Measurements from ENCODE around the gene WDR1. TPM values are rescaled to one million over a fixed set of nuclear protein-coding genes. Genes with fewer than 3 reads are reported as not detected.
A peak's percentile ranks its signal among the peaks of the same experiment; 100 is the strongest.

WDR1 gene
- total and polyA plus RNA-seq, 2 of the 13 experiments (the other 11 are each of a cell fraction or from before 2014, with no cell fraction given), result 106 to 198 TPM

- TF ChIP-seq ARID4A (CRISPR knock-in tag; IDR thresholded peaks at IDR 0.05; ENCODE audit: borderline replicate concordance) (peak; percentile 72; the same call in 1 of the 2 replicates), GTF2F1 (IDR thresholded peaks at IDR 0.05; ENCODE audit: low read length) (peak; percentile 65; the same call in 1 of the 2 replicates), ZSCAN20 (CRISPR knock-in tag; IDR thresholded peaks at IDR 0.05; ENCODE audit: borderline replicate concordance) (no peak), TRIM24 (CRISPR knock-in tag; IDR thresholded peaks at IDR 0.05) (no peak), GFI1 (CRISPR knock-in tag; IDR thresholded peaks at IDR 0.05; ENCODE audit: borderline replicate concordance) (no peak), NCOA2 (CRISPR knock-in tag; IDR thresholded peaks at IDR 0.05) (no peak), HMGXB4 (CRISPR knock-in tag; IDR thresholded peaks at IDR 0.05; ENCODE audit: borderline replicate concordance in 1 of 2, low read depth in 1 of 2) (peak in 1 of 2 experiments; percentile 21; a peak in 1 of 4 replicates), ZBTB42 (CRISPR knock-in tag; IDR thresholded peaks at IDR 0.05) (peak; percentile 69; the same call in 1 of the 2 replicates), YY1 (IDR thresholded peaks at IDR 0.05; ENCODE audit: insufficient read depth, insufficient replicate concordance, low read depth, low read length) (peak; percentile 31), JUNB (CRISPR knock-in tag; IDR thresholded peaks at IDR 0.05; ENCODE audit: borderline replicate concordance) (no peak), HOXA5 (CRISPR knock-in tag; IDR thresholded peaks at IDR 0.05) (no peak), PHF8 (CRISPR knock-in tag; IDR thresholded peaks at IDR 0.05) (peak; percentile 69), NFYC (CRISPR knock-in tag; IDR thresholded peaks at IDR 0.05) (no peak), KLF6 (CRISPR knock-in tag; IDR thresholded peaks at IDR 0.05) (no peak), HHEX (CRISPR knock-in tag; IDR thresholded peaks at IDR 0.05) (no peak), ZNF775 (CRISPR knock-in tag; IDR thresholded peaks at IDR 0.05; ENCODE audit: borderline replicate concordance) (0 out of 2 replicates have a peak, but pooled peaks have one; percentile 28), GABPB1 (CRISPR knock-in tag; IDR thresholded peaks at IDR 0.05) (peak; percentile 88), ZNF567 (CRISPR knock-in tag; IDR thresholded peaks at IDR 0.05; ENCODE audit: borderline replicate concordance) (no peak), KDM5A (IDR thresholded peaks at IDR 0.05; ENCODE audit: borderline replicate concordance, low read length) (peak; percentile 55; the same call in 1 of the 2 replicates), RORA (CRISPR knock-in tag; IDR thresholded peaks at IDR 0.05) (no peak), ZGPAT (CRISPR knock-in tag; IDR thresholded peaks at IDR 0.05) (peak; percentile 42; the same call in 1 of the 2 replicates), MED1 (CRISPR knock-in tag; IDR thresholded peaks at IDR 0.05) (peak; percentile 51), MYC (CRISPR knock-in tag; IDR thresholded peaks at IDR 0.05; ENCODE audit: borderline replicate concordance) (peak; percentile 14; the same call in 1 of the 2 replicates)
Measured at GRCh38 chr4:10116569-10117358, at the start of gene WDR1 (continued).
